ENCODE results near the gene MRPL42.

DNA sequence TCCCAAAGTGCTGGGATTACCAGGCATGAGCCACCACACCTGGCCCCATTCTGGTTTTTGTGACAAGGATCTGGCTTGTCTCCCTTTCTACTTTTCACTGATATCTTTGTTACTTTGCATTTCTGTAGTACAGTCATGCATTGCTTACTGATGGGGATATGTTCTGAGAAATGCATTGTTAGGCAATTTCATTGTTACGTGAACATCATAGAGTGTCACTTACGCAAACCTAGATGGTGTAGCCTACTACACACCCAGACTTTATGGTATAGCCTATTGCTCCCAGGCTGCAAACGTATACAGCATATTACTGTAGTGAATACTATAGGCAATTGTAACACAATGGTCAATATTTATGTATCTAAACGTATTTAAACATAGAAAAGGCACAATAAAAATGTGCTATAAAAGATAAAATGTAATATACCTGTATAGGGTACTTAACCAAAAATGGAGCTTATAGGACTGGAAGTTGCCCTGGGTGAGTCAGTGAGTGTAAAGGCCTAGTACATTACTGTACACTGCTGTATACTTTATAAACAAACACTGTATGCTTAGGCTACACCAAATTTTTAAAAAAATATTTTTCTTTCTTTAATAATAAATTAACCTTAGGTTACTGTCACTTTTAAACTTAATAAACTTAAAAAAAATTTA lies 16.0 kb downstream of the MRPL42 start:
- TF ChIP-seq, protein P1, sequence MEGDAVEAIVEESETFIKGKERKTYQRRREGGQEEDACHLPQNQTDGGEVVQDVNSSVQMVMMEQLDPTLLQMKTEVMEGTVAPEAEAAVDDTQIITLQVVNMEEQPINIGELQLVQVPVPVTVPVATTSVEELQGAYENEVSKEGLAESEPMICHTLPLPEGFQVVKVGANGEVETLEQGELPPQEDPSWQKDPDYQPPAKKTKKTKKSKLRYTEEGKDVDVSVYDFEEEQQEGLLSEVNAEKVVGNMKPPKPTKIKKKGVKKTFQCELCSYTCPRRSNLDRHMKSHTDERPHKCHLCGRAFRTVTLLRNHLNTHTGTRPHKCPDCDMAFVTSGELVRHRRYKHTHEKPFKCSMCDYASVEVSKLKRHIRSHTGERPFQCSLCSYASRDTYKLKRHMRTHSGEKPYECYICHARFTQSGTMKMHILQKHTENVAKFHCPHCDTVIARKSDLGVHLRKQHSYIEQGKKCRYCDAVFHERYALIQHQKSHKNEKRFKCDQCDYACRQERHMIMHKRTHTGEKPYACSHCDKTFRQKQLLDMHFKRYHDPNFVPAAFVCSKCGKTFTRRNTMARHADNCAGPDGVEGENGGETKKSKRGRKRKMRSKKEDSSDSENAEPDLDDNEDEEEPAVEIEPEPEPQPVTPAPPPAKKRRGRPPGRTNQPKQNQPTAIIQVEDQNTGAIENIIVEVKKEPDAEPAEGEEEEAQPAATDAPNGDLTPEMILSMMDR (IDR thresholded peaks at IDR 0.05), result no peak
- TF ChIP-seq POLR2AphosphoS5 (IDR thresholded peaks at IDR 0.05), result no peak
